SIG-M5 treated with dmso at 0.1 percent for 504 hours (cell line): ENCODE measurements around the gene DGLUCY.
"Not testable (repeated sequence)": the region's sequence is repeated elsewhere in the genome, so short reads cannot be mapped to it uniquely, and the experiment has no call there.

Experiments used
- DNase-seq: peaks from one replicate; lab custom pipeline; 2025; ENCODE audit not compliant: unreplicated experiment; lab: John Stamatoyannopoulos, UW

DGLUCY gene

GRCh38 chr14:91108941-91109611 is 4.8 kb upstream of the DGLUCY start:
- DNase-seq = no peak

GRCh38 chr14:91111443-91111842 is 2.4 kb upstream of the DGLUCY start:
- DNase-seq = no peak

GRCh38 chr14:91112194-91112593 is 1.7 kb upstream of the DGLUCY start:
- DNase-seq = no peak

GRCh38 chr14:91114079-91115065 is 499 bp downstream of the DGLUCY start:
- peak; percentile 83 for DNase-seq

DNA sequence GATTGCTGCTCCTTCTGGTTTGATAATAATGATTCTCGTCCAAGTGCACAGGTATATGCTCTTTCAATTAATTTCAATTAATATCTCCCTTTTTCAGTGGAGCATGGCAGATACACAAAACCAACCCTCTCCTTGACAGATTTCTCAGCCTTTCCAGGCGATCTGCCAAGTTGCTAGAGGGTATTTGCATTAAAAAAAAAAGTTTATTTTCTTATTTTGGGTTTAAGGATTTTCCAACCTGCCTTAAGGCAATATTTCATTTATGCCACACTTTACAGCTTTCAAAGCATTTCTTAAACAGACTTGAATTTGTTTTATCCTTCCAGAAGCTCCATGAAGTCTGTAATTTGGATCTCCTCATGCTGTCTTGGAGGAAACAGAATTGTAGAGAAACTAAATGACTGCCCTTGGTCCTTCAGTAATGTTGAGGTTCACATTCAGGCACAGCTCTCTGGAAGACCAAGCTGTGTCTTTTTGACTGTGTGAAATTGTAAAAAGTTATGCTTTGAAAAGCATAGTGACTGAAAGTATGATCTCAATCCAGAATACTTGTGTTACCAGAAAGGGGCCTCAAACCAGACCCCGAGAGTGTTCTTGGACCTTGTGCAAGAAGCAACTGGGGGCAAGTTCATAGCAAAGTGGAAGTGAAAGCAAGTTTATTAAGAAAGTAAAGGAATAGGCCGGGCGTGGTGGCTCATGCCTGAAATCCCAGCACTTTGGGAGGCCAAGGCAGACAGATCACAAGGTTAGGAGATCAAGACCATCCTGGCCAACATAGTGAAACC is 2.3 kb downstream of the DGLUCY start:
- DNase-seq = peak; percentile 80

DNA sequence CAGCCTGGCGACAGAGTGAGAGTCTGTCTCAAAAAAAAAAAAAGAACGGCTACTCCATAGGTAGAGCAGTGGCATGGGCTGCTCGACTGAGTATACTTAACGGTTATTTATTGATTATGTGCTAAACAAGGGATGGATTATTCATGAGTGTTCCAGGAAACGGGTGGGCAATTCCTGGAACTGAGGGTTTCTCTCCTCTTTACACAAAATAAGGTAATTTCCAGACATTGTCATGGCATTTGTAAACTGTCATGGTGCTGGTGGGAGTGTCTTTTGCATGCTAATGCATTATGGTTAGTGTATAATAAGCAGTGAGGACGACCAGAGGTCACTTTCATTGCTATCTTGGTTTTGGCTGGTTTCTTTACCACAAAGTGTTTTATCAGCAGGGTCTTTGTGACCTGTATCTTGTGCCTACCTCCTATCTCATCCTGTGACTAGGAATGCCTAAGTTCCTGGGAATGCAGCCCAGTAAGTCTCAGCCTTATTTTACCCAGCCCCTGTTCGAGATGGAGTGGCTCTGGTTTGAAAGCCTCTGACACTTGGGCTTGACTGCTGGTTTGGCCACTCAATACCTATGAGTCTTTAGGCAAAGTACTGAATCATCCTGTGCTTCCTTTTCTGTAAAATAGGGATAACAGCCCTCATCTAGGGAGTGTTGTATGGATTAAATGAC is 3.2 kb downstream of the DGLUCY start:
- no peak for DNase-seq

- no peak for DNase-seq
Measured at GRCh38 chr14:91117960-91118359, 4.1 kb downstream of the DGLUCY start.

DNA sequence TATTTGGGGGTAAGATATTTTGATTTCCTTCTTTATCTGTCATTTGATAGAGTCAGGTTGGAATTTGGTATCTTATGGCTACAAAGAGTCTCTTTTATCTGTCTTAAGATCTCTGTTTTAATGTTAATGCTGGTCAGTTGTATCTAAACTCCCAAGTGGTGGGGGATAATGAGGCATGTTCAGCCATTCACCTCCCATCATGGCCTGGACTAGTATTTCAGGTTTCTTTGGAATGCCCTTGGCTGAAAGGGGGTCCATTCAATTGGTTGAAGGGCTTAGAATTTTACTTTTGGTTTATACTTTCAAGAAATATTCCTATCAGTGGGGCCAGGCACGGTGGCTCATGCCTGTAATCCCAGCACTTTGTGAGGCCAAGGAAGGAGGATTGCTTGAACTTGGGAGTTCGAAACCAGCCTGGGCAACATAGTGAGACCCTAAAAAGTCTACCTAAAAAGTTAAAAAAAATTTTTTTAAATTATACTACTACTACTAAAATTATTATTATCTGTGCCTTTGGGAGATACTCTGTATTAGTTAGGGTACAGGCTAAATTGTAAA is 4.7 kb downstream of the DGLUCY start:
- no peak for DNase-seq

DNA sequence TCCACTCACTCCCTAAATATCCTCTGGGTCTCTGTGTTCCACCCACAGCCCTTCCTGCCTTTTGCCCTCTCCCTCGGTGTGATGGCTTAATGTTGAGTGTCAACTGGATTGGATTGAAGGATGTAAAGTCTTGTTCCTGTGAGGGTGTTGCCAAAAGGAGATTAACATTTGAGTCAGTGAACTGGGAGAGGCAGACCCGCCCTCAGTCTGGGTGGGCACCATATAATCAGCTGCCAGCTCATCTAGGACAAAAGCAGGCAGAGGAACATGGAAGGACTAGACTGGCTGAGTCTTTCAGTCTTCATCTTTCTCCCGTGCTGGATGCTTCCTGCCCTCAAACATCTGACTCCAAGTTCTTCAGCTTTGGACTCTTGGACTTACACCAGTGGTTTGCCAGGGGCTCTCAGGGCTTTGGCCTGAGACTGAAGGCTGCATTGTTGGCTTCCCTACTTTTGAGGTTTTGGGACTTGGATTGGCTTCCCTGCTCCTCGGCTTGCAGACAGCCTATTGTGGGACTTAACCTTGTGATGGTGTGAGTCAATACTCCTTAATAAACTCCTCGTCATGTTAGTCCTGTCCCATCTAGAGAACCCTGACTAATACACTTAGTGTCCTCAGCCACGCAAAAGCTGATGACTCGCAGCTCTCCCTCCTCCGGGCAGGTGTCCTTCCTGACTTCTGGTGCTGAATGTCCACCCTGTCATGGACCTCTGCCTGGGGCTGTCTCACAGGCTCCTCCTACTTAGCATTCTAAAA is 5.9 kb downstream of the DGLUCY start:
- no peak for DNase-seq

DNA sequence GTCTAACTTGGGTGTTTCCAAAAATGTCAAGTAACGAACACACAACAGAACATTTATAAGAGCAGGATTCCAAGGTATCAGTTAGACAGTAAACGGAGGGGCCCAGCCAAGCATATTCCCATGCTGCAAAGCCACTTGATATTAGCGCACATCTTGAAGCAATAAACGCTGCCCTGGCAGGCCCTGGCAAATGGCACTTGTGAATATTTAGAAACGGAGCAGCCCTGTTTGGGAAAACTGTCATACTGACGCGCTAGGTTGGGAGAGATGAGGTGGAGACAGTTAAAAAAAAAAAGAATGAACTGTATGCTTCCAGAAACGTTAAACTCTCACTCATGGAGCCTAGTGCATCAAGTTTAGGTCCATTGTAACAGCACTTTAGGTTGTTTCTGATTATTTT is 9.3 kb downstream of the DGLUCY start:
- DNase-seq = no peak

GRCh38 chr14:91124406-91125270 is 10.8 kb downstream of the DGLUCY start:
- DNase-seq = not testable (repeated sequence)

DNA sequence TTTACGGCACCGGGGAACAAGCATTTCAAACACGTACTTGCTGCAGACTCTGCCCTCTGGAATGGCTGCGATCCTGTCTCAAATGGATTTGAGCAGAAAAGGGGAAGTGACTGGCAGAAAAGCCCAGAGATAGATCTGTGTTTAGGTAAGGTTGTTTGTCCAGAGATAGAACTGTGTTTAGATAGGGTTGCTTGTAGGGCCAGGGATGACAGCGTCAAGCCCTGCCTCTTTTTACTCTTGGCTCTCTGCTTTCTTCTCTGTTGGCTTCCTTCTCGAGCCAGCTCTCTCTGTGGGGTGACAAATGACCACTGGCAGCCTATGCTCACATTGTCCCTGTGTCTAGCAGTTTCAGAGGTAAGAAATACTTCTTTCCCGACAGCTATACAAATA is 11.4 kb downstream of the DGLUCY start:
- peak; percentile 42 for DNase-seq

- no peak for DNase-seq
Measured at GRCh38 chr14:91125801-91126200, 11.9 kb downstream of the DGLUCY start.

- no peak for DNase-seq
Measured at GRCh38 chr14:91126761-91127160, 12.9 kb downstream of the DGLUCY start.

DNA sequence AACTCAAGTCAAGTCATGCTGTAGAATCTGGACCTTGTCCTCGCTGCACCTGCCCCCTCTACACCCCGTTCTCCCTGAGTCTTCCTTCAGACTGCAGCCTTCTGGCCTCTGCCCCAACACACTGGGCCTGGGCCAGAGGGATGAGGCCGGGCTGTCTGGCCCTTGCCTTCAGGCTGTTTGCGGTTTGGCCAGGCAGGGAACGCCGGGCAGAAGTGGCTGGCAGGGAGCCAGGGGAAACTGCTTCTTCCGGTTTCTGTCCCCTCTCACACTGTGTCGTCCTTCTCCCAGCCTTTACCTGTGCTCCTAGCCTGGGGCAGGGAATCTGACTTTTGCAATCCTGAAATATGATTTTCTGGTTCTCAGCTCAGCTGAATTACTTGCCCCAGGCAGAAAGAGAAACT is 13.5 kb downstream of the DGLUCY start:
- DNase-seq = peak; percentile 77

GRCh38 chr14:91127924-91128323 is 14.1 kb downstream of the DGLUCY start:
- no peak for DNase-seq

DNA sequence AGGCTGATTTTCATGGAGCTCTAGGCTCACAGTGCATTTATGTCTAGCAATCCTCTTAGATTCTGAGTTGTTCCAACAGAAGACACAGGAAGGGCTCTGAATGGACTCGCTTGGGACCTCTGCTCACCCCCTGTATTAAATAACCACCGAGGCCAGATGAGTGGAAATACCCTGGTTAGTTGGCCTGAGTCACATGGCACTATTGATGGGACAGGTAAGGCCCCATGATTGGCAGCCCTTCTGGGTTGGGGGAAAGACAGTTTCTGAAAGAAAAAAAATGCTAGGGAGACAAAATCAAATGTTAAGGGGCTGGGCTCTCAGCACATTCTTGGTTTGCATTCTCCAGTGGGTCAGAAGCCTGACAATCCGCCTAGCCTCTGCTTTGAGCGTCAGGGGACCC is 14.8 kb downstream of the DGLUCY start:
- DNase-seq = no peak

GRCh38 chr14:91129261-91129660 is 15.4 kb downstream of the DGLUCY start:
- DNase-seq = no peak

- DNase-seq = no peak
Measured at GRCh38 chr14:91135039-91135438, 21.2 kb downstream of the DGLUCY start.
